M059J (cell line): ENCODE results near the gene CTSF. TPM values are rescaled to one million over a fixed set of nuclear protein-coding genes. Genes with fewer than 3 reads are reported as not detected.
A peak's percentile ranks its signal among the peaks of the same experiment; 100 is the strongest.
"Not testable (repeated sequence)": the region's sequence is repeated elsewhere in the genome, so short reads cannot be mapped to it uniquely, and the experiment has no call there.

Experiments used
- DNase-seq: peaks from one replicate; pipeline ENCODE4 v3.0.0-alpha.2; 2012; ENCODE audit warnings: low read depth
- total RNA-seq: library from RNA; depleted of rRNA; stranded (reverse); fragments of >200 nt; shearing (Covaris generic); gene quantifications from 2 replicates; pipeline ENCODE4 v1.2.3, GENCODE V29; 2014

Gene CTSF
- total RNA-seq, 1 experiment from 2014 or later = 28.4 TPM

DNA sequence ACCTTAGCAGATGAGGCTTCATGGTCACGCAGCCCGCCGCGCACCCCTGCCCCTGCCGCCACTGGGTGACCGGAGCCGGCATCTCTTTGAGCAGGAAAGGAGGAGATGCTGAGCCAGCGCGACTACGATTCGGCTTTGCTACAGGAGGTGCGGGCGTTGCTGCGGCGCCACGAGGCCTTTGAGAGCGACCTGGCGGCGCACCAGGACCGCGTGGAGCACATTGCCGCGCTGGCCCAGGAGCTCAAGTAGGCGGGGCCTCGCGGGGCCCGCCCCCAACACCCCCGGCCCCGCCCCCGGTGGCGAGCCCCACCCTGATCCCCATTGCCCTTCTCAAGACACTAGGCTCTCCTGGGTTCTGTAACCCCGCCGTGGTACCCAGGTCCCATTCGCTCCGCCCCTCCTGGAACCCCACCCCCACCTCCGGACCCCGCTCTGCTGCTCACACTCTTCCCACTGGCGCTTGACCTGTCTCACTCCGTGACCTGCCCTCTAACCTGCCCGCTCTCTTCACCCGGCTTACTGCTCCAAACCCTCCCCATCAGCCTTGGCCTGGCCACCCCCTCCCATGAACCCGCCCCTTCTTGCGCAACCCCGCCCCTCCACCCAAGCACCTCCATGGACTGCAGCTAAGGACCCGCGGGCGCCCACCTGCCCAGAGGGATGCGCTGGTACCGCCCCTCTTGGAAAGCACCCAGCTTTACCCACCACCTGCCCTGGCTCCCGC, 9.1 kb downstream of the CTSF start:
- no peak for DNase-seq

DNA sequence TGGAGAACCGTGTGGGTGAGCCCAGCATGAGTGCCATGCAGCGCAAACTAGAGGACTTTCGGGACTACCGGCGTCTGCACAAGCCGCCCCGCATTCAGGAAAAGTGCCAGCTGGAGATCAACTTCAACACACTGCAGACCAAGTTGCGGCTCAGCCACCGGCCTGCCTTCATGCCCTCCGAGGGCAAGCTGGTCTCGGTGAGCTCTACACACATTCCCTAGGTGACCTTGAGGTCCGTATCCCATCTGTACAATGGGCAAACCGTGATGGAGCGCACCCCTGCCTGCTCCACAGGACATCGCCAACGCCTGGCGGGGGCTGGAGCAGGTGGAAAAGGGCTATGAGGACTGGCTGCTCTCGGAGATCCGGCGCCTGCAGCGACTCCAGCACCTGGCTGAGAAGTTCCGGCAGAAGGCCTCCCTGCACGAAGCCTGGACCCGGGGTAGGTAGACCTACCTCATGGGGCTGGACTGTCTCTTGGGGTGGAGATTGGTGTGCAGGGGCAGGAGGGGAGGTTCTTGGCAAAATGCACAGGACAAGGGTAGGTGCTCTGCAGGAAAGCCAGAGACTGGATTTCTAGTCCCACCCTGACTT, 10.6 kb downstream of the CTSF start:
- no peak for DNase-seq

DNA sequence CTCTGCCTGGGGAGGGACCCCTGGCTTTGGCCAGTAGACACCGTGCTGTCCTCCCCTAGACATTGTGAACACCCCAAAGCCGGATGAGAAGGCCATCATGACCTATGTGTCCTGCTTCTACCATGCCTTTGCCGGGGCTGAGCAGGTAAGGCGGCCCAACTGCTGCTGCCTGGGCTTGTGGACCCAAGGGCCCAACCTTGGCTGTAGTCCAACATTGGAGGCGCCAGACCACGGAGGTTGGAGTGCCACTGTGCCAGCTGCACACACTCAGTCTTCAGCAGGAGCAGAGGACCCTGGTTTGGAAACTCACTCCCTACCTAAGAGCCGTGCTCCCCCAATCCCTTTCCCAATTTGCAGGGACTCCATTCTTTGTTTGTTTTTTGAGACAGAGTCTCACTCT, 12.3 kb downstream of the CTSF start:
- no peak for DNase-seq

DNA sequence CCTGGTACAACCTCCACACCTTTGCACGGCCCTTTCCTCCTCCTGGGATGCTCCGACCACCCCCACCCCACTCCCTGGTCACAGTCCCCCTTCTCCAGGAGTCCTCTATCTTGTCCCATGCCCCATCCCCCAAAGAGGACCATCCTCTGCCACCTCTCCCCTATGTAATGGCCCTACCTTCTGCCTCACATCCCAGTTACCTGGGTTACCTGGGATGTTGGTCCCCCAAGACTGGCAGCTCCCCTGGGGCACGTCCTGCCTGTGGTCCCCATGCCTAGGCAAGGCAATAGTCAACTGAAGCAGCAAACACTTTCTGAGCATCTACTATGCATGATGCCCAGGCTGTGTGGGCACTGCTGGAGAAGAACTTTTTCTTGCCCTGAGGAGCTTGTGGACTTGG, 13.0 kb downstream of the CTSF start:
- DNase-seq = no peak

DNA sequence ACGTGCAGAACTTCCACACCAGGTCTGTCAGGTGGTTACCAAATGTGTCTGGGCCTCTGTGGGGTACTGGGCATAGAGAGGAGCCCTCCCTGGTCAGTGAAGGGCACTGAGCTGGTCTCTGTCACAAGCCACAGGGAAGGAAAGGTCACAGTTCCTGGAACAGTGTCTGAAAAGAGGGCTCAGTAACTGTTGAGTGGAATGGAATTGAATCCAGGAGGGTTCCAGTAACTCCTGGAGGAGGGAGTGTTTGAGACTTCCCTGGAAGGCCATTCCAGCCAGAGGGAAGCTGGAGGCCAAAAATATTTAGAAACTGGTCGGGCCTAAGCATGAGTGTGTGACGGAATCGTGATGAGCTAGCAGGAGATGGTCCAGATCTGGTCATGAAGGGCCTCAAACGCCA, 13.8 kb downstream of the CTSF start:
- DNase-seq = no peak

DNA sequence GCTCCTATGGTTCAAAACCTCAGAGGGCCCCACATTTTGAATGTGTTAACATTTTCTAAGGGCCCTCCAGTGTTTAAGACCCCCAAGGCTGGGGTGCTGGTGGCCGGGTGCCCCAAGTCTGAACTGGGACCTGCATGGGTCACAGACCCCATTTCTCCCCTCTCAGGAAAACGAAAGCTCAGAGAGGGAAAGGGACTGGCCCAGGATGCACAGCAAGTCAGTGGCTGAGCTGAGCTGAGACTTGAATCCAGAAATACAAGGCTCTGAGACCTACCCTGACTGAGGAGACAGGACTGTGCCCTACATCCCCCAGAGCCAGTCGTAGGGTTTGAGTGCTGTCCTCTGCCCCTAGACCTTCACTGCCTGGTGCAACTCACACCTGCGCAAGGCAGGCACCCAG, 17.5 kb downstream of the CTSF start:
- DNase-seq = no peak

DNA sequence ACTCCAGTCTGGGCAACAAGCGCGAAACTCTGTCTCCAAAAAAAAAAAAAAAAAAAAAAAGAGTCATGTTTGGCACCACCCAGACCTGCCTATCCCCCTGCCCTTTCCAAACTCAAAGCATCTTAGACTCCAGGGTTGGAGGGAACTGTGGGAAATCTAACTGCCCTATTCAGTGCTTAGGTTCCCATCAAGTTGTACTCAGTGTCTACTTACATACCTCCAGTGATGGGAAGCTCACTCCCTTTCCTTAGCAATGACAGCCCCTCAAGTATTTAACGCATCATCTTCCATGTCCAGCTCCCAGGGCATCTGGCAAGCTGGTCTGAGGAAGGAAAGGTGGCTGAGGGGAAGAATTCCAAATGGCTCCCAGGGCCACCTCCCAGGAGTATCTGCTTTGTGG, 18.7 kb downstream of the CTSF start:
- DNase-seq = no peak

DNA sequence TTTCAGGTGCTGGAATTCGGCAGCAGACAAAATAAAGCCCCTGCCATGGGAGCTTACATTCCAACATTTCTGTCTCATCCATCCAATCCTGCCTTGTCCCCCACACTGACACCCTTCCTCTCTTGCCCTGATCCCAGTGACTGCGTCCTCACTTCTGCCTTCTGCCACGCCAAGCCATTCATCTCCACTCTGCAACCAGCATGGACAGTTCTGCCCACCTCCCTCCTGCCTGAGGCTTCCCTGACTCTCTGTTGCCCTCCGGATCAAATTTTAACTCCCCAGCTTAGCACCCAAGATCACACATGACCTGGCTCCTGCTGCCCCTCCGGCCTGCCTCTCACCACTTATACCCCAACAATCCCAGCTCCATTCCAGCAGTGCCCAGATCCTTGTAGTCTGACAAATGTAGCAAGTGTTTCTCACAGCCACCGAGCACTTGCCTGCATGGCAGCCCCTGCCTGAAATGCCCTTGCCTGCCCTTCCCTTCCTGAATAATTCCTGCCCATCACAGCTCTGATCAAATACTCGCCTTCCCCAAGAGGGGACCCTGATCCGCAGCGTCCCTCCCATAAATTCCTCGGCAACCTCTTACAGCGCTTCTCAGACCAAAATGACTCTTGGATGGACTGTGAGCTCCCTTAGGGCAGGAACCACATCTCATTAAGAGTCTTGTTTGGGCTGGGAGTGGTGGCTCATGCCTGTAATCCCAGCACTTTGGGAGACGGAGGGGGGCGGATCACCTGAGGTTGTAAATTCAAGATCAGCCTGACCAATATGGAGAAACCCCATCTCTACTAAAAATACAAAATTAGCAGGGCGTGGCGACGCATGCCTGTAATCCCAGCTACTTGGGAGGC, 19.4 kb downstream of the CTSF start:
- no peak for DNase-seq

DNA sequence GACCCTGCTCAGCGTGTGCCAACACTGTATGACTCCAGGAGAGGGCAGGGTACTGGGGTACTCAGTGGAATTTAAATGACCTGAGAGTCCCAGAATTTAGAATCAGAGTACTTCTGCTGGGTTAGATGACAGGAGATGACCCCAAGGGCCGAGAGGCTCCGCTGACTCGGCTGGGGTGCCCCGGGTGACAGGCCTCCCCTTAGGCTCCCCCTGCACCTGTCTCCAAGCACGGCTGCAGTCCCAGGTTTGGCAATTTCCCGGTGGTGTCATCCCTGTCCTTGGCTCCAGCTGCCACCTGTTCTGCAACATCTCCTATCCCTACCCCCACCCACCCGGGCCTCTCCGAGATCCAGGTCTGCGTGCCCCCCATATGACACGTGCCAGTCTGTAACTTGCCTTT, 20.4 kb downstream of the CTSF start:
- DNase-seq = no peak

DNA sequence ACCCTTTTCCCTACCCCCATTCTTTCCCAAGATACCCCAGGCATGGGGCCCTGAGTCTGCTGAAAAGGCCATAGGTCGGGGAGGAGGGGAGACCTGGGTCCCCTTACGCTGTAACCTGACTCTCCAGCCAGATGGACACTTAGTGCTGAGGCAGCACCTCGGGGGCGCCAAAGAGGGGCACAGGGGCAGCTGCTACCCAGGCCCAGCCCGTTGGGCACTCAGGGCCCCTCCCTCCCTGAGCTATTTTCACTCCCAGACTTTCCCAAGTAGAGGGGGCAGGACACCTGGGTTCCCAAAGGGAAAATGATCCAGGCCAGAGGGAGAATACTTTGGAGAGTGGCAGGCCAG, 20.8 kb downstream of the CTSF start:
- DNase-seq = no peak

DNA sequence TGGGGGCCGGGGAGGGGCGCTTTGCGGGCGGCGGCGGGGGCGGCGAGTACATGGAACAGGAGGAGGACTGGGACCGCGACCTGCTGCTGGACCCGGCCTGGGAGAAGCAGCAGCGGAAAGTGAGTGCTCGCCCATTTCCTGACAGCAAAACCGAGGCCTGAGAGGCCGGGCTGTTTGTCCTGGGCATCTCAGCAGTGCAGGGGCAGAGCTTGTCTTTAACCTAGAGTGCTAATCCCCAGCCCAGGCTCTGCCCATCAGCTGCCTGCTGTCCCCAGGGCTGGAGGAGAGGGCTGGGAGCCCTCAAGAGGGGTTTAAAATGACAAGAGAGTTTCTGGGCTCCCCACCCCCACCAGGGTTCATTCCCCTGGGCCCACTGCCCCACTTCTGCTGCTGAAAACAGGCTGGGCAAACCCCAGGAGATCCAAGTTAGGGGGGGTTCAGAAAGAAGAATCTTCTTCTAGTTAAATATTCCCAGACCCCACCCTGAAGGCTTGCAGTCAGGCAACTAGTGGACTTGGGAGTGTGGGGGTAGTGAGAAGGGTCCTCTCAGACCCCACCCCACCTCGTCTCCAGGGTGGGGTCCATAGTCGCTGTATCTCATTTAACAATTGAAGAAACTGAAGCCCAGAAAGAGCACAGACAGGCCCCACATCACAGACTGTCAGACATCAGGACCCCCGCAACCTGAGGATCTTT, 21.3 kb downstream of the CTSF start:
- no peak for DNase-seq

DNA sequence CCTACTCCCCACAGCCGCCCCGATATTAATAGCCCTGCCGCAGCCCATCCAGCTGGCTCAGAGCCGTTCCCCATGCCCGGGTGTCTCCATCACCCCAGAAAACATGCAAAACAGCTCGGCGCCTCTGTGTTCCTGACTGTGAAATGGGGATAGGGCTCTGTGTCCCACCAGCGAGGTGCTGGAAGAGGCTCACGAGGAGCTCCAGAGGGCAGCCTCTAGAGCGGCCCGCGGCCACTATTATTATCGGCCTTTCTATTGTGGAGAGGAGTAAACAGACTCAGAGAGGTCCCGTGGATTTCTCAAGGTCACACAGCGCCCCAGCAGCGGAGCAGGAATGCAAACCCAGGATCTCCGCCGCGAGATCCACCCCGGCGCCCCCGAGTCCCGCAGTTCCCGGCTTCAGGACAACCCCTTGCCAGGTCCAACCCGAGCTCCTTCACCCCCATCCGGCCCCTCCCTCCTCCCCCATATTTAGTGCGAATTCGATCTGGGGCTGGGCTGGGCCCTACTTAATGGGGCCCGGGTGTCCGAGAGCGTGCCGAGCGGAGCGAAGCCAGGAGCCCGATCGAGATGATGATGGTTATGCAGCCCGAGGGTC, 21.9 kb downstream of the CTSF start, which contains the start of gene ACTN3:
TSS of gene ACTN3 (plus strand) at position 536 of the 598 bp plus-strand sequence. CDS start at position 571, 35 bp downstream.
- no peak for DNase-seq

DNA sequence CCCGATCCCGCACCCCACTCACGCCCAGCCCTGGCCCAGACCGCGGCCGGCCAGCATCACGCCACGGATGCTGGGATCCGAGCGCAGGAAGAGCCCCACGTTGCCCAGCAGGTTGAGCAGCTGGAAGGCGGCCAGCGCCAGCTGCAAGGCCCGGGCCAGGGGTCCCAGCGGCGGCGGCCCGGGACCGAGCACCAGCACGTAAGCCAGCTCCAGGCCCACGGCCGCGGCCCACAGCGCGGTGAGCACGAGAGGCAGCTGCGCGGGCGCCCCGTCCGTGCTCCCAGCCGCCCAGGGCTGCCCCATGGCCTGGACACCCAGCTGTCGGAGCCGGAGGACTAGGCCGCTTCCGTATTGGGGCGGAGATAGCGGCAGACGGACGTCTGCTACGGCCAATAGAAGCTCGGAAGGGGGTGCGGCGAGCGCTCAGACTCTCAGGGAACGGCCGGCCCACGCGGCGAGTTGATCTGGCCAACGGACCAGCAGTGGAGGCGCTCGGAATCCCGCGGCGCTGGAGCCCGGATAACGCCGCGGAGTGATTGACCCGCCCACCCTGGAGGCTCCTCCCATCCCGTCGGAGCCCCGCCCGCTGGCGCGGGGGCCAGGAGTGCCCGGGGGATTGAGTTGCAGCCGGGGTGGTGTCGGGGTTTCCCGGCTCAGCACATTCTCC, 22.6 kb downstream of the CTSF start, which contains the start of gene ZDHHC24:
TSS of gene ZDHHC24 (minus strand) at position 348 of the 667 bp plus-strand sequence. CDS start at position 303, 45 bp downstream.
- peak; percentile 97 for DNase-seq

DNA sequence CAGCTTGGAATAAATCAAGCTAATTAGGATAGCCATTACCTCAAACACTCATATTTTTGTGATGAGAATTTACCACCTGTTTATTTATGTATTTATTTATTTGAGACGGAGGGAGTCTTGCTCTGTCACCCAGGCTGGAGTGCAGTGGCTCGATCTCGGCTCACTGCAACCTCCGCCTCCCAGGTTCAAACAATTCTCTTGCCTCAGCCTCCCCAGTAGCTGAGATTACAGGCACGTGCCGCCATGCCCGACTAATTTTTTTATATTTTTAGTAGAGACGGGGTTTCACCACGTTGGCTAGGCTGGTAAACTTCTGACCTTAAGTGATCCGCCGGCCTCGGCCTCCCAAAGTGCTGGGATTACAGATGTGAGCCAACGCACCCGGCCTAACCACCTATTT, 23.5 kb downstream of the CTSF start:
- not testable (repeated sequence) for DNase-seq

DNA sequence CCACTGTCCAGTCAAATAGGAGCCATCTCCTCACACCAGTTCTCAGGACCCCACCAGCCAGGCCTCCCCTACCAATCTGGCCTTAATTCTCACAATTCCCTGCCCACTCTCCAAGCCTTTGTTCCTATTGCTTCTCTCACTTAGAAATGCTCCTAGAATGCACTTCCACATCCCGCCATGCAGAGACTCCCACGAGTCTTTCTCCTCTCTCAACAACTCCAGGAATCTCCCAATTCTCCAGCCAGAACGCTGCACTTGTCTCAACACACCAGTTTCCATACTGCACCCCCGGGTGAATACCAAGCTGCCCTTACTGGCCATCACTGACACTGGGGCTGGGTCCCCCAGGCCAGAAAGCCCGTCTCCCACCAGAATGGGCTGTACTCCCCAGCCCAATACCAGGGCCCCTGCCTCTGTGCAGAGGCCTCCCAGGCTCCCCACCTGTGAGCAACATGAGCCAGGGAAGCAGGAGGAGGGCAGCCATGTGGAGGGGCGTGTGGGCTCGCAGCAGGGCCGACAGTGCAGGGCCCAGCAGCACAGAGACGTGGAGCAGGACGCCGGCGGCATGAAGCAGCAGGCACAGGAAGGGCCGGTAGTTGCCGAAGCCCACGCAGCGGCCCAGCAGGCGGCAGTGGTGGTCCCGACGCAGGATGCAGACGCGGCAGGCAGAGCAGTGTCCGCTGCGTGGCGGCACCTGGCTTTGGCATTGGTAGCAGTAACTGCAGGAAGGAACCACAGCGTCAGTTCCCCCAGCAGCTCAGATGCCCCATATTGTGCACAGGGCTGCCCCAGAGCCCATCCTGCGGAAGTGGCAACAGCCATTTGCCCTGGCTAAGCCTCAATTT, 24.9 kb downstream of the CTSF start:
- DNase-seq = no peak

DNA sequence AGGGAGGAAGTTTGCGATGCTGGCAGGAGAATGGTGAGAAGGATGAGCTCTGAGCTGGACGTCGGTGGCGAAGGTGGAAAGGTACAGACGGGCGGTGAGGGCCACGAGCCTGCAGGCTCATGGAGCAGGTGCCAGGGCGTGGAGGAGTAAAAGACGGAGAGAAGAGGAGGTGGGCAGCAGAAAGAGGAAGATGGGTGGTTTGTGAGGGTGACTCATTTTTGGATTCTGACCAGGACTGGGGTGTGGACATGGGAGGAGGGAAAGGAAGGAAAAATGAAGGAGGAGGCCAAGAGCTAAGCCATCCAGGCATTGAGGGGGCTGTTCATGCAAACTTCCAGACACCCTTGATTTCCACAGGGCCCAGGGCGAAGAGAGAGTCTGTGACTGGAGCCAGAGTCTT, 26.0 kb downstream of the CTSF start:
- no peak for DNase-seq

DNA sequence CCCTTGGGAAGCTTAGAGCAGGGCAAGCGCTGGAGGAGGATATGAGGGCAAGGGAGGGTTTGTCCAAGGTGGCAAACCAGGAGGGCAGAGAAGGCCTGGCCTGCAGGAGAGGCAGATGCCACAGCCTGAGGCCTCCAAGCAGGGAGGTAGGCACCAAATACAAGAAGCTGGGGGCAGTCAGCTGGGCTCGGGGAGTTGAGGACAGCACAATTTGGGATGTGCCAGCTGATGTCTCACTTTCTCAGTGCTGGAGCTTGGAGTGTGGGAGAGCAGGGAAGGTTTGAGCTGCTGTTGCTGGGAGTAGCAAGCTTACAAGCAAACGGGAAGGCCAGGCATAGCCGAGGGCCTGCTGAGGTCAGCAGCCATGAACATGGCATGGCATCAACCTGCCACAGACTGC, 26.5 kb downstream of the CTSF start:
- no peak for DNase-seq

DNA sequence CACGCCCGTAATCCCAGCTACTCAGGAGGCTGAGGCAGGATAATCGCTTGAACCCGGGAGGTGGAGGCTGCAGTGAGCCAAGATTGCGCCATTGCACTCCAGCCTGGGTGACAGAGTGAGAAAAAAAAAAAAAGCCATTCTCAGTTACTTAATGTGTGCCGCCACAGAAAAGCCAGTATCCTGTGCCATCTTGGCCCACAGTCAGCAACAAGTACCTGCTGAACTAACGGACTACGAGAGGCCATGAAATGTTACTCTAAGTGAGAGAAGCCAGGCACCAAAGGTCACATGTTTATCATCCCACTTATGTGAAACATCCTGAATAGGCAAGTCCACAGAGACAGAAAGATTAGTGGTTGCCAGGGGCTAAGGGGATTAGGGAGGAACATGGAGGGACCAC, 27.8 kb downstream of the CTSF start:
- DNase-seq = not testable (repeated sequence)

DNA sequence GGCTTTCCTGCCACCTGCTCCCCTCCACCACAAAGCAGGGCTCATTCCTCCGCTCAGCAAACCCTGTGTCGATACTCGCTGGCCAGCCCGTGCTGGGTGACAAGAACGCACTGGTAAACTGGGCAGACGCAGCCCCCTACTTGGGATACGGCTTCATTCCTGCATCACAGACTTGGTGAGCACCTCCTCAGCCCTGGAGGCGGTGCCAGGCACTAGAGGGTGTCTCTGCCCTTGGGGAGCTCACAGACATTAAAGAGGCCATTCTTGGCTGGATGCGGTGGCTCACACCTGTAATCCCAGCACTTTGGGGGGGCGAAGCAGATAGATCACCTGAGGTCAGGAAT, 28.6 kb downstream of the CTSF start:
- no peak for DNase-seq

DNA sequence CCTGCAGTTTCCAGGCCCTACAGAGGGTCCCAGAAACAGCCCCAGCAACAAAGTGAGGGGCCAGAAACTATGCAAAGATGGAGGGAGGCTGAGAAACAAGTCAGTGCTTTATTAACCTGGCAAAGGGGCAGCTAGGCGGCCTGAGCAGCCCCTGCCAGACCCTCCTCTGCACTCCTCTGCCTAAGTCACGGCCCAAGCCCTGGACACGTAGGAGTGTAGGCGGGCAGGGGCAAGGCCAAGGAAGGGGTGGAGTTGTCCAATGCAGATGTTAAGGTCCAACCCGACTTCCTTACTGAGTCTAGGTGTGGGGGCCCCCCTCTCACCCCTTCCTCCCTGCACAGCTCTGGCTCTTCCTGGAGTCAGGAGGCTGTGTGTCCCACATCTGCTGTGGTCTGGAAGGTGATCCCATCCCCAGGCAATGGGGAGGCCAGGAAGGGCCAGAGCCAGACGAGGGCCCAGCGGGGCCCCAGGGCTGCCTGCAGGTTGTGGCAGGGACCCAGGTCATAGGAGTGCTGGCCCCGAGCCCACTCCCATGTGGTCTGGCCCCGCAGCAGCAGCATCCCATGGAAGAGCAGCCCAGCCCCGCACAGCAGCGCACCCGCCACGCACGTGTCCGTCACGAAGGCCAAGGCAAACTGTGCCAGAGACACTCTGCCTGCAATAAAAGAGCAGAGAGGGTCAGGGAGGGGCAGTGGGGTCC, 29.1 kb downstream of the CTSF start:
- no peak for DNase-seq
